Gastrocnemius medialis (tissue), 4 donors: ENCODE data around the gene PELI3.

ENCODE experiments used
- CTCF ChIP-seq, 5 experiments: fragments of 450-650 bp in 3 of 5; fragments of 200-600 bp in 2 of 5; sonication (generic) in 2 of 5; IDR thresholded peaks in 4 of 5; conservative IDR thresholded peaks in 1 of 5; 1 replicate in 4 of 5; 2 replicates in 1 of 5; pipeline ENCODE4 v1.5.1; 2016 to 2019; ENCODE audit warnings: antibody characterized with exemption in 5 of 5, mild to moderate bottlenecking in 3 of 5, moderate library complexity in 3 of 5
- POLR2A ChIP-seq, 2 donors: fragments of 450-650 bp; IDR thresholded peaks; one replicate each; pipeline ENCODE4 v1.6.1; 2017; ENCODE audit warnings: antibody characterized with exemption in 2 of 2, mild to moderate bottlenecking in 2 of 2, moderate library complexity in 2 of 2

DNA sequence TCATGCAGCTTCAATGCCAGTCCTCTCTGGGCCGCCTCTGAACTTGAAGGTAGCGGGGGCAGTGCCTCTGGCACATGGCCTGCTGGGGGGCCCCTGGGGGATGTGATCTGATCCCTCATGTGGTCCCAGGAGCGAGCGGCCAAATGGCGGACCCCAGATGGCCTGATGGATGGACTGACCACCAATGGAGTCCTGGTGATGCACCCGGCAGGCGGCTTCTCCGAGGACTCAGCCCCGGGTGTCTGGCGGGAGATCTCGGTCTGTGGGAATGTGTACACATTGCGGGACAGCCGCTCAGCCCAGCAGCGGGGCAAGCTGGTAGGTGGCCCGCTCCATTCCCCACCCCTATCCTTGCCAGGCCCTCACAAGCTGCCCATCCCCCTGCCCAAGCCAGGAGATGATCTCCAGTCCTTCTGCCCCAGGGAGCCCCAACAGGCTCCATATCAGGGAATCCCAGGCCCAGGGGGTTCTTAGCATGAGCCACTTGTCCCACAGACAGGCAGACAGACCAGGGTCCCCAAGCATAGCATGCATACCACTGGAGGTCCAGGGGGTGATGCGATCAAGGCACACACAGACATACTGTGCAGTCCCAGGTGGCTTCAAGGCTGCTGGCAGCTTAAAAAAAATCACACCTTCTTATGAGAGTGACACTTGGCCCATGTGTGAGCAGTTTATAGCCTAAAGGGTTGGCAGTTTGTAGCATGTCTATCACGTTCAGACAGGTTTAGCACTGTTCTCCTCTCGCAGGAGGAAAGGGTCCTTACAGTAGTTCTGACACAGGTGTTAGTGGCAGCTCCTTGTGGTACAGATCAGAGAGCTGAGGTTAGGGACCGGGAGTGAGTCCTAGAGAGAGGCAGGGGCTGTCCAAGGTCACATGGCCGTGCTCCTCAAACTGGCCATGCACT is 7.2 kb downstream of the PELI3 start:
- TF ChIP-seq CTCF (IDR thresholded peaks at IDR 0.05 in 4 of 5, conservative IDR thresholded peaks at IDR 0.05 in 1 of 5) = no peak
- TF ChIP-seq POLR2A (IDR thresholded peaks at IDR 0.05) = no peak
